ENCODE data around the gene APP.
A peak's percentile ranks its signal among the peaks of the same experiment; 100 is the strongest.

The APP gene

DNA sequence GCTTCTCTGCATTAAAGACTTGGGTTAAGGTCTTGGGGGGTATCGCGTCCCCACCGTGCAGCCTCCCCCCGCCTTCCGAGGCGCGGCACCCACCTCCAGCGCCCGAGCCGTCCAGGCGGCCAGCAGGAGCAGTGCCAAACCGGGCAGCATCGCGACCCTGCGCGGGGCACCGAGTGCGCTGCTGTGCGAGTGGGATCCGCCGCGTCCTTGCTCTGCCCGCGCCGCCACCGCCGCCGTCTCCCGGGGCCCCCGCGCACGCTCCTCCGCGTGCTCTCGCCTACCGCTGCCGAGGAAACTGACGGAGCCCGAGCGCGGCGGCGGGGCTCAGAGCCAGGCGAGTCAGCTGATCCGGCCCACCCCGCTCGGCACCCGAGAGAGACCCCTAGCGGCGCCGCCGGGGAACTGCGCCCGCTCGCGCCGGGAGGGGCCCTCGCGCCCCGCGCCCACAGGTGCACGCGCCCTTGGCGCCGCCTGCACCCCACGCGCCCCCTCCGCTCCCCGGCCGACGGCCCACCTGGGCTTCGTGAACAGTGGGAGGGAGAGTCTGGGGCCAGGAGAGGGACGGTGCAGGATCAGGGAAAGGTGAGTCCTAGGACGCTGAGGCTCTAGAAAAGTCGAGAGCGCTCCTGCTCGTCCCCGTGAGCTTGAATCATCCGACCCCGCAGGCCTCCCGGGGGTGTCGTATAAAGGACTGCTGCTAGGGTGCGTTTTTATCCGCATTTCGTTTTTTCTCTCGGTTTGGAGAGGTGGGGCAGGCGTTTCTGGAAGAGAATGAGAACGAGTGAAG is at the start of gene APP:
Gene APP (minus strand): TSS at position 300 of the 787 bp plus-strand sequence. CDS start 150 bp downstream, at position 150.
- DNase-seq: peak; percentile 81 to 90 (median 85)

GRCh38 chr21:26212220-26212619 is 41.6 kb upstream of the APP start:
- DNase-seq: no peak

- DNase-seq: no peak
Measured at GRCh38 chr21:26210614-26211013, 40.0 kb upstream of the APP start.

DNA sequence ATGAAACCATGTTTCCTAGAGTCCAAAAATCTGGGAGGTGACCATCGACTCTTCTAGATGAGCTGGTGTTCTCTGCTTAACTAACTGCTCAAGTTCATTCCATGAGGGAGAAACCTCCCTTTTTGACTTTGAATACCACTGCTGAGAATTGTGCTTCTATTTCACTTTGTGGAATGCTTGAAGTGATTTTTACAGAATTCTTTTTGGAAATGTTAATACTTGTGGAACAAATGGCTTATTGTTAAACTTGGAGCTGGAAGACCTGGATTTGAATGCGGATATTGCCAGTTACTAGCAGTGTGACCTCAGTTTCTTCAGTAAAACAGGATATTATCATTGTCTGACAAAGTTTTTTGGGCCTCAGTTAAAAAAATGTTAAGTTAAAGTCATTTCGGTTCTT is 36.5 kb upstream of the APP start:
- DNase-seq: no peak

DNA sequence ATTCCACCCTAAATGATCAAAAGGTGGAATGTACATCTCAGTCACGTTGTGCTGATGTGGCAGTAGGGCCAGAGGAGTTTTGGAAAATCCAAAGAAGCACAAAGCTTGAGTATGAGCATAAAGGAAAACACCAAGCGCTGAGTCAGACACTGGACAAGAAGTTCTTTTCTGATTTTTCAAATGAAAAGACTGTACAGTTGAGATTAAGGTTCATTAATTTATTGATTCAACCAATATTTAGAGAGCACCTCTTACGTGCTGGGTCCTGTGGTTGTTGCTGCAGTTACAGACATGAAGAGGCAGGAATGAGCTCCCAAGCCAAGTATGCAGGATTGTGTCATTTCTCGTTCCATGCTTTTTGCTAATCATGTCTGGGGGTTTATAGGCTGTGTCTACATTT is 28.9 kb upstream of the APP start:
- no peak for DNase-seq

GRCh38 chr21:26195708-26196107 is 25.1 kb upstream of the APP start:
- no peak for DNase-seq

- no peak for DNase-seq
Measured at GRCh38 chr21:26194811-26195251, 24.3 kb upstream of the APP start.

DNA sequence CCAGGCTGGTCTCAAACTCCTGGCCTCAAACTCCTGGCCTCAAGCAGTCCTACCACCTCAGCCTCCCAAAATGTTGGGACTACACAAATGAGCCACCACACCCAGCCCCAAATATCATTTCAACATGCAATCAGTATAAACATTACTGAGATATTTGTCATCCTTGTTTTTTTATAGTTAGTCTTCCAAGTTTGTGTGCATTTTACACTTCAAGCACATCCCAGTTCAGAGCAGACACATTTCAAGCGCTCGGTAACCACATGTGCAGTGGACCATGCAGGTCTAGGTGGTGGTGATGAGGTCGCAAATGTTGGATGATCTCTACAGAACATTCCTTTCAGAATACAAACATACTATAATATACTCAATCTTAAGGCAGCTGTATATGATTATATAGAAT is 23.8 kb upstream of the APP start:
- no peak for DNase-seq

DNA sequence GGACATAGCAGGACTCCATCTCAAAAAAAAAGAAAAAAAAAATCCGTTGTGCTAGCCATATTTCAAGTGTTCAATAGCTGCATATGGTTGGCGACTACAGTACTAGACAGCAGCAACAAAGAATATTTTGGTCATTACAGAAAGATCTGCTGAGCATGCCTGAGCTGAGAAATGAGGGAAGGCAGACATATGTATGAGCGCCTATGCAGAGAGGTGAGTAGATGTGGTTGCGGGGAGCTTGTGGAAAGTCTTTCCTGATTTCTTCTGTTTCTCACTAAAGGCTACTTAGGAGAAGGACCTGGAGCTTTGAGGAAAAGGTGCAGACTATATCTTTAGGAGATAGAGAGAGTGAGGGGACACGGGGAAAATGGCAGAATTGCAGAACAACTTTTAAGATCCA is 21.0 kb upstream of the APP start:
- no peak for DNase-seq

DNA sequence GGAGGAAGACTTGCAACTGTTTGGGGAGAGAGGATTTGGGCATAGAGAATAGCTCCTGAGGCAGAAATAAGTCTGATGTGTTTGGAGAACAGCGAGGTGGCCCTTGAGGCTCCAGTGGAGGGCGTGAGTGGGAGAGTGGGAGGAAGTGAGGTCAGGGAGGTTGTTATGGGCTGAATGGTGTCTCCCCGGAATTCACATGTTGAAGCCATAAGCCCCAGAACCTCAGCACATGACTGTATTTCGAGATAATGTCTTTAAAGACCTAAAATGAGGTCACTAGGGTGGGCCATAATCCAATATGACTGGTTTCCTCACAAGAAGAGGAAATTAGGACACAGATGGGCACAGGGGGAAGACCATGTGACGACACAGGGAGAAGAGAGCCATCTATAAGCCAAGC is 17.9 kb upstream of the APP start:
- no peak for DNase-seq

DNA sequence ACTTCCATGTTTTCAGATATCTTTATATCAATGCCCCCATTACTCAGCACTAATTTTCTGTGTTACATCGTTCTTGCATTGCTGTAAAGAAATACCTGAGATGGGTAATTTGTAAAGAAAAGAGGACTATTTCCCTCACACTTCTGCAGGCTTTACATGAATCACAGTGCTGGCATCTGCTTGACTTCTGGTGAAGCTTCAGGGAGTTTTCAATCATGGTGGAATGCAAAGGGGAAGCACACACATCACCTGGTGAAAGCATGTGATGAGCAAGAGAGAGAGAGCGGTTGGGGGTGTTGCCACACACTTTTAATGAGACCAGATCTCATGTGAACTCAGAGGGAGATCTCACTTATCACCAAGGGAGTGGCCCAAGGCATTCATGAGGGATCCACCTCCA is 14.9 kb upstream of the APP start:
- DNase-seq: no peak

DNA sequence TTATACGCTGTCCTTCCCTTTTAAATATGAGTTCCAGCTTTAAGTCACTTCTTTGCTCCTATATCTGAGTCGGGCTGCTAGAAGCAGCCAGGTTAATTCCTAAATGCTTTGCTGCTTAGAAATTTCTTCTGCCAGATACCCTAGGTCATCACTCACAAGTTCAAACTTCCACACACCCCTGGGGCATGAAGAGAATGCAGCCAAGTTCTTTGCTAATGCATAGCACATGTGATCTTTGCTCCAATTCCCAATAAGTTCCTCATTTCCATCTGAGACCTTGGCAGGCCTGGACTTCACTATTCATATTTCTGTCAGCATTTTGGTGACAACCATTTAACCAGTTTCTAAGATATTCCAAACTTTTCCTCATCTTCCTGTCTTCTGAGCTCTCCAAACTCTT is 14.5 kb upstream of the APP start:
- DNase-seq: no peak

DNA sequence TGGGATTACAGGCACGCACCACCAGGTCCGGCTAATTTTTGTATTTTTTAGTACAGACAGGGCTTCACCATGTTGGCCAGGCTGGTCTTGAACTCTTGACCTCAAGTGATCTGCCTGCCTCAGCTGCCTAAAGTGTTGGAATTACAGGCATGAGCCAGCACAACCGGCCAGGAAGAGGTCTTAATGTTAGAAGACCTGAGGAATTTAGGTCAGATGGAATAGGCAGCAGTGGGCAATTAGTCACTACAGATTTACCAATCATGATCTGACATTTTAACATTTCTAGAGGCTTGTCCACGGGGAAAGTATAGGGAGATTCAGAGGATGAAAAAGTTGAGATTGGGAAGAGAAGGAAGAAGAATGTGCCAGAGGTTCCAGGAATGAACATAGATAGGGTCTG is 8.9 kb upstream of the APP start:
- no peak for DNase-seq

- no peak for DNase-seq
Measured at GRCh38 chr21:26177746-26178426, 7.3 kb upstream of the APP start.

- DNase-seq: no peak
Measured at GRCh38 chr21:26177187-26177586, 6.6 kb upstream of the APP start.

GRCh38 chr21:26171258-26172100 is 909 bp upstream of the APP start:
- no peak for DNase-seq

- peak in 3 of 4 experiments; percentile 21 to 42 (median 22) for DNase-seq
Measured at GRCh38 chr21:26169611-26170470, 729 bp downstream of the APP start.

GRCh38 chr21:26169061-26169610 is 1.4 kb downstream of the APP start:
- peak in 2 of 4 experiments; percentile 12 to 29 for DNase-seq

GRCh38 chr21:26168371-26168770 is 2.2 kb downstream of the APP start:
- no peak for DNase-seq

GRCh38 chr21:26167593-26167992 is 3.0 kb downstream of the APP start:
- no peak for DNase-seq

- DNase-seq: no peak
Measured at GRCh38 chr21:26165331-26165730, 5.2 kb downstream of the APP start.

DNA sequence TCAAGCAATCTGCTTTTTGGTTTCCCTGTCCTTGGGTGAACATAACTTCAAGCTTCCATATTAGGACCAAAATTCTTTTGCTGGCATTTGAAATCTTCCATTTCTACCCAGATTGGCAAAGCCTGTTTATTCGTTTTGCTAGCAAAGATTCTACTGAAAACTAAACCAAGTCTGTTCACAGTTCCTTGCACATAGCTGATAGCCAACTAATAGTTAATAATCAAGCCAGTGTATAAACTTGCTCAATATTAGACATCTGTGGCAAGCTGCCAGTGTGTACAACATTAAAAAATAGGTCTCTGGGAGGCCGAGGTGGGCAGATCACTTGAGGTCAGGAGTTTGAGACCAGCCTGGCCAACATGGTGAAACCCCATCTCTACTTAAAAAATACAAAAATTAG is 6.3 kb downstream of the APP start:
- DNase-seq: no peak

All from activated naive CD4-positive, alpha-beta T cell (primary cell).